Measurements from ENCODE around the gene FCGR2B.
"Not testable (repeated sequence)": the region's sequence is repeated elsewhere in the genome, so short reads cannot be mapped to it uniquely, and the experiment has no call there.

Gene FCGR2B

DNA sequence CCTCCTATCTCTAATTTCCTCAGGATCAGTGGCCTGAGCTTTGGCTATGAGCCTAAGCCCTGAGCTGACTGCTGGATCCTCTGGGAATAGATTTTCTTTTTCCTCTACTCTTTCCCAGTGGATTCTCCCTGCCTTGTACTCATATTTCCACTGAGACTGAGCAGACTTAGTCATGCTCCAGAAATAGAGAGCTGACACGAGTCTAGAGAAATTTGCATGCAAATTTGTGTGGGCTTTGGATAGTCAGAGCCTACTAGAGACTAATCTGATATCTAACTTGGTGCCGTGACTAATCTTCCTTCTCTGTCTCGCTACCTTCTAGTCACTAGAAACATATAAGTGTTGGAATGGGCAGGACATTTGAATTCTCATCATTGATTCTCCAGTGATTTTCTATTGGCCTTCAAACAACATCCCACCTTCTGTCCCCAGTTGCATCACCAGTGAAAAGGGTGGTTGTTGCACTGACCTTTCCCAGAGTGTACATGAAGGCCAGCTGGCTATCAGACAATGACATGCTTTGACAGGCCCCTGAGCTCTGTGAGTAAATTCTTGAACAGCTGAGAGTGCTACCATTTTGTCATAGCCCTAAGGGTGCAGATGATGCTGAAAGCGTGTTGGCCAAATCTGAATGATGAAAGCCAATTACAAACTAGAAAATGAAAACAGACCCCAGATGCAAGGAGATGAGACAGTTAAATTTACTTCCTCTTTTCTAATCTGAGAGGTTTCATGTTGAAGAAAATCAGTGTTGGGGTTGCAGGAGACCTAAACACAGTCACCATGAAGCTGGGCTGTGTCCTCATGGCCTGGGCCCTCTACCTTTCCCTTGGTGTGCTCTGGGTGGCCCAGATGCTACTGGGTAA is 43.8 kb downstream of the FCGR2B start, which contains the start of gene FCRLA:
Gene FCRLA, plus strand, starts transcription at position 748 of the 866 bp plus-strand sequence. Its CDS starts 36 bp downstream, at position 784.
- no peak for FAIRE-seq

DNA sequence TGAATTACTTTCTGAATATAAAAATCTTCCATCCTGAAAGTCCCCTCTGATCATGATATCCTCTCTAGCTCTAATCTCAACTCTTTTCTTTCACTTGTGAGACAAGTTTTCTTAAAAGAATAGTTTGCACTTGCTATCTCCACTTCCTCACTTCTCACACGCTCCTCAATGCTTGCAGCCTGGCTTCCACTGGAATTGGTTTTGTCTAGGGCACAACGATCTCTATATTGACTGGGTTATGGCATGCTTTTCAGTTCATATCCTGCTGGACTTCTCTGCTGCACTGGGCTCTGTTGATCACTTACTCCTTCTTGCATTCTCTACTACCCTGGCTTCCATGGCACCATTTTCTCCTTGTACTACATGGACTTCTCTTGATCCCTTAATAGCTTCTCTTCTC is 44.6 kb downstream of the FCGR2B start:
- no peak for FAIRE-seq

DNA sequence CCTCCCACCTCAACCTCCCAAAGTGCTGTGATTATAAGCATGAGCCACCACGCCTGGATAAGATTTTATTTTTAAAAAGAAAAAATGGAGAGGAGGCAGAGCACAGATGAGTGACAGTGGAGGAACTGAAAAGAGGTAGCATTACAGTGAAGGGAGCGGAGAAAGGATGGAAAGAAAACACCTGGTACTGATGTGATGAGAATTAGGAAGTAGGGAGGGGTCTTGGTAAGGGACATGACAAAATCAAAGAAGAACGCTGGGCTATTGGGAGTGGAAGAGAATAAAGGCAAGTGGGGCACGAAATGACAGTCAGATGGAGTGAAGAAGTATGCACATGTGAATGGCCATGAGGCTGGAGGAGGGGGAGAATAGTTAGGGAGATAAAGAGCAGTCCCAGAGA is 46.4 kb downstream of the FCGR2B start:
- FAIRE-seq: no peak

DNA sequence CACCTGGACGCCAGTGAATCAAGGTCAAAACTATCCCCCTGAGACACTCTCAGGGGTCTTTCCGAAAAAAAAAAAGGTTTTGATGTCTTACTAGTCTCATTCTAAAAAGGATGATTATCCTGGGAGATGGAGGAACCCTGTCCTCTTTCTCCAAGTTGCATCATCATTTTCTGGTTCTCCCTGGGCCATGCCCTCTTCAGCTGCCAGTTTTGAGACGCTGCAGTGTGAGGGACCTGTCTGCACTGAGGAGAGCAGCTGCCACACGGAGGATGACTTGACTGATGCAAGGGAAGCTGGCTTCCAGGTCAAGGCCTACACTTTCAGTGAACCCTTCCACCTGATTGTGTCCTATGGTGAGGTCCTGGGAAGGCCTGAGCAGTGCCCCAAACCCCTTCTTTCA is 47.6 kb downstream of the FCGR2B start:
- FAIRE-seq: no peak

DNA sequence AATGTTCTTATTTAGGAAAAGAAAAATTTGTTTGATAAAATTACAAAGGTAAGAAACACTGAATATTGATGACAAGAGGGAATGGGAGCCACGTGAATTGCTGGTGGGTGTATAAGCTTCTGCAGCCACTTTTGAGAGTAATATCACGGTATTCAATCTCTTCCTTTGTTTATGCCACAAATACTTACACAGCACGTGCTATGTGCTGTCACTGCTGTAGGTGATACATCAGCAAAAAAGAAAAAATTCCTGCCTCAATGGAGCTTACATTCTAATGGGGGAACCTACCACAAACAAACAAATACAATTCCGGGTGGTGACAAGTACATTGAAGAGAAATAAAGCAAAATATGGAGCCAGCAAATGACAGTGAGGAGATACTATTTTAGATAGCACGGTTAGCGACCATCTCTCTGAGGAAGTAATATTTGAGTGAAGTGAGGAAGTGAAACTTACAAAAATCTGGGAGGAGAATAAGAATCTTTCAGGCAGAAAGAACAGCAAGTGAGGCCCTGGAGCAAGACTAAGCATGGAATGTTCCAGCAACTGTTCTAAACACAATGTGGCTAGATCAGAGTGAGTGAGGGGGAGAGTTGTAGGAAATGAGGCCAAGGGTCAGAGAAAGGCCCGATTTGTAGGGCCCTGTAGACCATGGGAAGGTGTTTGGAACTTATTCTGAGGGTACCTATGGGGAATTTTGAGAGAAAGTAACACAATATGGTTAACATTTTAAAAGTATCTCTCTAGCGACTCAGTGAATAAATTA is 55.8 kb downstream of the FCGR2B start:
- no peak for FAIRE-seq

DNA sequence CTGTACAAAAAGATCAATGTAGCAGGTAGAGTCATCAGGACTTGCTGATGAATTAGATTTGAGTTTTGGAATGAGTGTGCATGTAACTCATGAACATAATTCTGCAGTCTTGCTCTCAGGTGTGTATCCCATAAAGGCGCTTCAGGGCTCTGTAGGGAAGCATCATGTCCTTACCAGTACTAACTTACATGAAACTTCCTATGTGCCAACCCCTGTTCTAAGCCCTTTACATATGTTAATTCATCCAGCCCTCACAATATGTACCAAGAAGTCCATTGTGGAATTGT is 56.3 kb downstream of the FCGR2B start:
- FAIRE-seq: no peak

DNA sequence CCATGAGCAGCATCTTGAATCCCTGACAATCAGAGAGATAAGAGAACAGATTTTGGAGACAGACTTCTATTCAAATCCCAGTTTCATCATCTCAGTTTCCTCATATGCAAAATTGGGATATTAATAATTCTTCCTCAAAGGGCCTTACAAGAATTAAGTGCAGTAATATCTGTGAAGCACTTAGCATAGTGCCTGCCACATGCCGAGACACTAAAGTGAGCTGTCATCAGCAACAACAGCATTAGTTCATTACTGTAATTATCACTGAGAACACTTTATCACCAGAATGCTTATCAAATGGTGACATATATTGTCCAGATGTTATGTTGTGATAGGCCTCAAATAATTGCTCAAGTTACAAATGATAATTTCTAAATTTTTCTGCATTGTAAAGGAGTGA is 57.5 kb downstream of the FCGR2B start:
- no peak for FAIRE-seq

DNA sequence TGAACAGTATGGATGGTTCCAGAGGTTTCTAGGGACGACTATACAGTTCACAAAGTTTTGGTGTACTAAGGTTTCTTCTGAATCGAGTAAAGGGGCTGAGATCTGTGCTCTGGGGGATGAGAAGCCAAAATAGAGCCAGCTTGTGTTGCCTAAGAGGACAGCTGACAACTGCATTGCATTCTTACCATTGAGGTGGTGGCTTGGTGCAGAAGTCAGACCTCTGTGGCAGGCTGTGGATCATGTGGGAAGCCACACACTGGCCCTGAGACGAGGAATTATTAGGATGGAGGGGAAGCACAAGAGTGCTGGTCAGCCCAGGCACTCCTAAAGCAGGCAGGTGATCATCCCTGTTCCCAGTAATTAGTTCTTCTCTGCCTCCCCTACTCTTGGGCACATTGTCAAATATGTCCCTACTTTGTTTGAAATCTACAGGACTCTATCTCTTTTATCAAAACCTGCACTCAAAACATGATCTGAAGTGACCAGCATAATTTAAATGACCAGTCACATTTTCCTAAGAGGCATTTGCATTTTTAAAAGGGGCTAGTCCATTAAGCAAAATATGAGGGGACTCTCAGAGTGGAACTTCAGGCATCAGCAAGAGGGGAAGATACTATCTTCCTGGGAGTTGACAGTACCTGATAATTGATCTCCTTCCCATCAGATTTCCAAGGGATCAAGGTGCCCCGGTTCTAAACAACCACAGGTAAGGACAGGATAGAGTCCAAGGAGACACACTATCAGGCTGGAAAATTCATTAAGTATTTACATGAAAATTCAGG is 58.2 kb downstream of the FCGR2B start, which contains the start of gene FCRLB:
Gene FCRLB, plus strand, starts transcription at position 589 of the 782 bp plus-strand sequence. CDS start 1,129 bp downstream, outside the sequence.
- no peak for FAIRE-seq

DNA sequence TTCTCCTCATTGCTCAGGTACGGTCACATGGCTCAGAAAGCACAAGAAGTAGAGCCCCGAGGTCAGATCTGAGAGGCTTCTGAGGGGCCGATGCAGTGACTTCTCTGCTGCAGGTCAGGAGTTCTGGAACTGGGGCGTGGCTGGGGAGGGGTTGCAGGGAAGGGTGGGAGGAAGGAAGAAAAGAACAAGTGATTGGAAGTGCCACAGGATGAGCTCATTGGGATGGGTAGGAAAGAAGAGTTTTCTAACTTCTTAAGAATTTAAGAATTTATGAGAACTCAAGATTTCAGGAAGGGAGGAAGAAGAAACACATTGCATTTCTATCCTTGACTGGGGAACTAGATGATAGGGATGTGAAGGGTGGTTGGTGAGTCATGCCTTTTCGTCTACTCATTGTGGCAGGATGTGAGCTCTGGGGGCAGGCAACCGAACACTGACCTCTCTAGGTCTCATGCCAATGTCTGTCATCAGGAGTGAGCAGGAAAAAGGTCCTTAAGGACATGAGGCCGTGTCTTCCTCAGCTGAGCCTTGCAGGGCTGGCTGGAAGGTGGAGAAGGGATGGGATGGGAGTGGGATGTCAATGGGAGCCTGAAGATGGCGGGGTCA is 58.9 kb downstream of the FCGR2B start:
- FAIRE-seq: no peak

DNA sequence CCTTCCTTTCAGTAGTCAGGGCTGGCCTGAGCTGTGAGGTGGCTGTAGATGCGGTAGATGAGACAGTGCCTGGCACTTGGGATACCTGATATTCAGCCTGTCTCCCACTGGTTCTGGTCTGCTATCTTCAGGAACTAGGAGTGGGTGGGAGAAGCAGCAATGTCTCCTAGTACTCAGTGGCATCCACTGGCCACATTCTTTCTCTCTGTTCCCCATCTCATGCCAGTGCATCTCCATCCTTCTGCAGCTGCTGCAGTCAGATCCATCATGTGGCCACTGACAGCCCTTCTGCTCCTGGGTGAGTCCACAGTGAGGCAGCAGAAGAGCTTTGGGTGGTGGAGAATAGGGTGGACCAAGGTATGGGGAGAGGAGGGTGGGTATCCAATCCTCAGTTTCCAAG is 59.5 kb downstream of the FCGR2B start:
- no peak for FAIRE-seq

DNA sequence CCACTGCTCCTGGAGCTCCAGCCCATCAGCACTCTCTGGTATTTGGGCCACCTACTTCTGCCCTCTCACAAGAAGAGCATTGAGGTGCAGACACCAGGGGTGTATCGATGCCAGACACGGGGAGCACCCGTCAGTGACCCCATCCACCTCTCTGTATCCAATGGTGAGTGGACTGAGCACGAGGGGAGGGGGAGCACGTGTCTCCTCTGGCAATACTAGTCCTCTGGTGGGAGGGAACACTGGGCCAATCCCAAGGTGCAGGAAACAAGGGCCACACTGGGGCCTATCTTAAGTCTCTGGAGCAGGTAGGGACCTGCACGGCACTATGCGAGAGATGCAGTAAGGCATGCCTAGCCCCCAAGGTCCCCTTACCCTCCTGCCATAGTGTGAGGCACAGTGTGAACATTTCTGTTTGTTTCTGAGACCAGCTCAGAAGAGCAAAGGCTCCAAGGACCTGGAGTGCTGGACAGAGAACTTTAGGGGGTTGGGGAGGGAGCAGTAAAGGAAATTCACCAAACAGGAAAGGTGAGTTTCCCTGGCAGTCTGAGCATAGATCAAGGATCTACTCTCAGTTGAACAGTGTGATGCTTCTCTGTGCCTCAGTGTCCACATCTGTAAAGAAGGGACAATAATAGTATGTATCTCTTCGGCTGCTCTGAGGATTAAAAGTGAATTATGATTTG is 60.7 kb downstream of the FCGR2B start:
- no peak for FAIRE-seq

DNA sequence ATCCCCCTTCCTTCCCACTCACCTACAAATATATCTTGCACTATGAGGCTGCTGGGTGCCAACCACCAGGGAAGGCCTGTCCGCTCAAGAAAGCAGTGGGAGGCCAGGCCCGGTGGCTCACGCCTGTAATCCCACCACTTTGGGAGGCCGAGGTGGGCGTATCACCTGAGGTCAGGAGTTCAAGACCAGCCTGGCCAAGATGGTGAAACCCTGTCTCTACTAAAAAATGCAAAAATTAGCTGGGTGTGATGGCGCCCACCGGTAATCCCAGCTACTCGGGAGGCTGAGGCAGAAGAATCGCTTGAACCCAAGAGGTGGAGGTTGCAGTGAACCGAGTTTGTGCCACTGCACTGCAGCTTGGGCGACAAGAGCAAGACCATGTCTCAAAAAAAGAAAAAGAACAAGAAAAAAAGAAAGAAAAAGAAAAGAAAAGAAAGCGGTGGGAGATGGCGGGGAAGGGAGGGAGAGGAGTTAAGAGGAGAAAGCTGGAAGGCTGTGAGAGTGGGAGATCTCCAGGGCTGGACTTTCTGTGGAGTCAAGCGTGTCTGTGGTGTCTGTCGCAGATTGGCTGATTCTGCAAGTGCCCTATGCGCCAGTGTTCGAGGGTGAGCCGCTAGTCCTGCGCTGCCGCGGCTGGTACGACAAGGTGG is 62.4 kb downstream of the FCGR2B start:
- not testable (repeated sequence) for FAIRE-seq

DNA sequence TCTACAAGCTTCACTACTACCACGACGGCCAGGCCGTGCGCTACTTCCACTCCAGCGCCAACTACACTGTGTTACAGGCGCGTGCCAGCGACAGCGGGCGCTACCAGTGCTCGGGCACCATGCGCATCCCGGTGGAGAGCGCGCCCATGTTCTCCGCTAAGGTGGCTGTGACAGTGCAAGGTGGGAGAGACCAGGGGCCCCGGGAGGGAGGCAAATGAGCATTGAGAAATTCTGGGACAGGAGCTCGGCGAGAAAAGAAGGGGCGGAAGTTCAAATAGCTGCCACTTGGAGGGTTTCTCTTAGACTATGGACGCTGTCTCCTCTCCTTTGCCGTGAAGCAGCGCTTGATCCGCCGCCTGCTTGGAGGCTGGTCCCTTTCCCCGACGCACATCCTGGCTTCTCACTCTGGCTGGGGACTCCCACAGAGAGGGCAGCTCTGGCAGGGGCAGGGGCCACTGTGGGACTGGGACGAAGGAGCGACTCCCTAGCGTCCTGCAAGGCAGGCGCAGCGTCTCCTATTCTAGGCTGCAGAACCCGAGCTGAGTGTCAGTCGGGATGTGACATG is 63.0 kb downstream of the FCGR2B start:
- FAIRE-seq: no peak

DNA sequence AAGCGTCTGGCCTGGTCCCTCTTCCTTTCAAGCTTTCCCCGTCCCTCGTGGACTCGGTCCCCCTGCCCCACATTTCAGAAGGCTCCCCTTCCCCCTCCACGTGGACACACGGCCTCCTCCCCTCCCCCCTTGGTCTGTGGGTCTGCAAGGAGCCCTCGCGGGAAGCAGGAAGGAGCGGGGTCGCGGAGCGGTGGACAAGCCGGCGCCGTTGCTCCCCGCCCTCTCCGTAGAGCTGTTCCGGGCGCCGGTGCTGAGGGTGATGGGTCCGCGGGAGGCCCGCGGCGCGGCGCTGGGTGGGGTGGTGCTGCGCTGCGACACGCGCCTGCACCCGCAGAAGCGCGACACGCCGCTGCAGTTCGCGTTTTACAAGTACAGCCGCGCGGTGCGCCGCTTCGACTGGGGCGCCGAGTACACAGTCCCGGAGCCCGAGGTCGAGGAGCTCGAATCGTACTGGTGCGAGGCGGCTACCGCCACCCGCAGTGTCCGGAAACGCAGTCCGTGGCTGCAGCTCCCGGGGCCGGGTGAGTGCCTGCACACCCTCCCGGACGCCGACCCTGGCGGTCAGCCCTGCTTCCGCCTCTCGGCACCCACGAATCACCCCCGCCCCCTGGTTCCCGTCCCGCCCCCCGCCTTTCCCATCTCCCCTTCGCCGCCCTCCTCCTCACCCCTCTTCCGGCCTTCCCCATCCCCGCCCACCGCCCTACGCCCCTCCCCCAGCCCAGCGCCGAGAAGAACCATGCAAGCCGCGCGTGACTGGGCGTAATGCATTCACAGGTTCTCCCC is 63.7 kb downstream of the FCGR2B start:
- FAIRE-seq: no peak

DNA sequence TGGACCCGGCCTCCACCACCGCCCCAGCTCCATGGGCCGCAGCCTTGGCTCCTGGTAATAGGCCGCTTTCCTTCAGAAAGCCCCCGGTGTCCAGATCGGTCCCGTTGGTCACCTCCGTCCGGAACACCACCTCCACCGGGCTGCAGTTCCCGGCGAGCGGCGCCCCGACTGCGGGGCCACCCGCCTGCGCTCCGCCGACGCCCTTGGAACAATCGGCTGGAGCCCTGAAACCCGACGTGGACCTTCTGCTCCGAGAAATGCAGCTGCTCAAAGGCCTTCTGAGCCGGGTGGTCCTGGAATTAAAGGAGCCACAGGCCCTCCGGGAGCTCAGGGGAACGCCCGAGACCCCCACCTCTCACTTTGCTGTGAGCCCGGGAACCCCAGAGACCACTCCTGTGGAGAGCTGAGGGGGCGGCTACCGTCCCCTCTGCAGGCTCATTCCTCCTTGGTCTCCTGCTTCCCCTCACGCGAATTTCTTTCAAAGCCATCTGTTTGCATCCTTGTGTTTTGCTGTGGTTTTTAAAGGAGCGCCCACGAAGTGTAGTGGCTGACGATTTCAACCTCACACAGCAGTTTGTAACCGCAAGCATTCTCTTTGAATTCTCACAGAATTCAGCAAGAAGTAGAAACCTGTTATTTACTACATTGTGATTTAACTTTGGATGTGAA is 64.4 kb downstream of the FCGR2B start:
- no peak for FAIRE-seq
